Measurements from ENCODE around the gene CRABP1.

DNA sequence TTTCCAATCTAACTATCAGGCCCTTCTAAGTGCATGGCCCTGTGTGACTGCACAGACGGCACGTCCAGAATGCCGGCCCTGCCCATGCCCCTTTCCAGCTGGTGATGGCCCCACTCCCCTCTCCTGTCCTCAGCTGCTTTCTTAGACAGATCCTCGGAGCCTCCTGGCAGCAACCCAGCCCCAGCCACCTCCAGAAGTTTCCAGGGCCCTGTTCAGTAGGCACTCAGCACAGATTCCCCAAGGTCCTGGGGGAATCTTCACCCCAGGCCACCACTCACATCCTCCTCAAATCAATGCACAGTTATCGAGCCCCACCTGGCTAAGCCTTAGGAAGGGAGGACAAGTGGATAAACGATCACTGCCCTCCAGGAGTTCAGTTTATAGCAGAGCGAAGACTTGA lies 1.4 kb upstream of the CRABP1 start:
- TF ChIP-seq, protein P1, sequence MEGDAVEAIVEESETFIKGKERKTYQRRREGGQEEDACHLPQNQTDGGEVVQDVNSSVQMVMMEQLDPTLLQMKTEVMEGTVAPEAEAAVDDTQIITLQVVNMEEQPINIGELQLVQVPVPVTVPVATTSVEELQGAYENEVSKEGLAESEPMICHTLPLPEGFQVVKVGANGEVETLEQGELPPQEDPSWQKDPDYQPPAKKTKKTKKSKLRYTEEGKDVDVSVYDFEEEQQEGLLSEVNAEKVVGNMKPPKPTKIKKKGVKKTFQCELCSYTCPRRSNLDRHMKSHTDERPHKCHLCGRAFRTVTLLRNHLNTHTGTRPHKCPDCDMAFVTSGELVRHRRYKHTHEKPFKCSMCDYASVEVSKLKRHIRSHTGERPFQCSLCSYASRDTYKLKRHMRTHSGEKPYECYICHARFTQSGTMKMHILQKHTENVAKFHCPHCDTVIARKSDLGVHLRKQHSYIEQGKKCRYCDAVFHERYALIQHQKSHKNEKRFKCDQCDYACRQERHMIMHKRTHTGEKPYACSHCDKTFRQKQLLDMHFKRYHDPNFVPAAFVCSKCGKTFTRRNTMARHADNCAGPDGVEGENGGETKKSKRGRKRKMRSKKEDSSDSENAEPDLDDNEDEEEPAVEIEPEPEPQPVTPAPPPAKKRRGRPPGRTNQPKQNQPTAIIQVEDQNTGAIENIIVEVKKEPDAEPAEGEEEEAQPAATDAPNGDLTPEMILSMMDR (IDR thresholded peaks at IDR 0.05), result no peak
- no peak for TF ChIP-seq EZH2phosphoT487 (IDR thresholded peaks at IDR 0.05)
- TF ChIP-seq EZH2 (IDR thresholded peaks at IDR 0.05), result no peak
